HG02981 (cell line): ENCODE measurements around the gene GOLGA6D.
"Not testable (repeated sequence)": the region's sequence is repeated elsewhere in the genome, so short reads cannot be mapped to it uniquely, and the experiment has no call there.

Experiments used
- ATAC-seq: cut with Tn5 transposase; IDR thresholded peaks from one replicate; pipeline ENCODE4 v1.9.1; 2021; ENCODE audit warnings: mild to moderate bottlenecking, moderate library complexity; ENCODE audit not compliant: unreplicated experiment

The GOLGA6D gene

DNA sequence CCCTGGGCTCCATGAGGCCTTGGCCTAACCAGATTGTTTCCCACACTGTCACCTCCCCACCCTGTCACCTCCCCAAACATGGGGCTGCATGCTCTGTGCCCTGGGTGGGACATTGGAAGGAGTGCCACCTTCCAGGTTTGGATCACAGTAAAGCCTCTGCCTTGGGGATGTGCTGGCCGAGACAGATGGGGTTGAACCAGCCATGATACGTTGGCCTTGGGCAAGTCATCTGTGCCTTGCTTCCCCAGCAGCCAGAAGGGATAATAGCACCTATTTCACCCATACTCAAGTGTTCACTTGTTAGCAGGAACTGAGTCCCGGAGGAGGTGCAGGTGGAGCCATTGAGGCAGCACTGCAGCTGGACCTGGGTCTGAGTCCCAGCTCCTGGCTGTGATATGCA lies 7.0 kb upstream of the GOLGA6D start:
- not testable (repeated sequence) for ATAC-seq

DNA sequence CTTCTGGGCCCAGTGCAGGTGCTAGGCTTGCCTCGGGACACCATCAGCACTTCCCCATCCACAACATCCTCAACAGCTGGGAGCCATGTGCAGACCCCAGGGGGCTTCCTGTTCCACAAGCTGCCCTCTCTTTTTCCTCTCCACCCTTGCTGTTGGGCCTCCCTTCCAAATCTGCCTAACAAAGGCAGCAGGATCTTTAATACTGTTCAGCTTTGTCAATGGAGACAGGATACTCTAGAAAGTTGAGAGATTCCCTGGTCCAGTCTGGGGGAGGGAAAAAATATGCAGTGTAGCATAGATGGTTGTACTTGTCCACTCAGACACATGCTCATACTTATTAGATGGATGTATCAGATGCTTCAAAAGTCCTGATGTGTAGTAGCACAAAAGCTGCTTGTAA lies 4.1 kb upstream of the GOLGA6D start:
- ATAC-seq: not testable (repeated sequence)

DNA sequence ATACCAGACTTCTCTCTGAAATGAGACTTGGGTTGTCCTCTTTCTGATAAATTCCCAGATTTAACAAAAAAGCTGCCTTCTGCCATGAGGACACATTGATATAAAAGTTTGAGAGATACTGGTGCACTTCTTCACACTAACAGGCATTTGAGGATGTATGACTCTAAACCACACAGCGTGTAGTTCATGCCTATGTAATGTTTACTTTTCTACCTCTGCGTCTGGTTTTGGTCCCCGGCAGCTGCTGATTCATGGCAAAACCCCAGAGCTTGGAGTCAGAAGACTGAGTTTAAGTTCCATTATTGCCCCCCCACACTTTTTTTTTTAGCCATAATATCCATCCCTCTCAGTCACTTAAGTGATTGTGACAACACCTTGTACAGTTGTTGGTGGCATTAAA lies 1.5 kb downstream of the GOLGA6D start:
- ATAC-seq: not testable (repeated sequence)

DNA sequence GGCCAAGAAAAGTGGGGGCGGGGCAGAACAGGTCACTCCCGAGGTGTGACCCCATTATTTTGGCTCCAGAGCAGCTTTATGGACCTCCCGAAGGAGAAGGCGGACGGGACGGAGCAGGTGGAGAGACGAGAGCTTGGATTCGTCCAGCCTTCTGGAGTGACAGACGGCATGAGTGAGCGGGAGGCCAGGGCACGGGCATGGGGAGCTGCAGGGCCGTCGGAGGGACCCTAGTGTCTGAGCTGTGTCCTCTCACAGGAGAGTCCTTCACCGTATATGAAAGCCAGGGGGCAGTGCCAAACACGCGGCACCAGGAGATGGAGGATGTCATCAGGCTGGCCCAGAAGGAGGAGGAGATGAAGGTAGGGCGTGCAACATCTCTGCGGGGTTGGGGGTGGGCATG lies 11.0 kb downstream of the GOLGA6D start:
- not testable (repeated sequence) for ATAC-seq

DNA sequence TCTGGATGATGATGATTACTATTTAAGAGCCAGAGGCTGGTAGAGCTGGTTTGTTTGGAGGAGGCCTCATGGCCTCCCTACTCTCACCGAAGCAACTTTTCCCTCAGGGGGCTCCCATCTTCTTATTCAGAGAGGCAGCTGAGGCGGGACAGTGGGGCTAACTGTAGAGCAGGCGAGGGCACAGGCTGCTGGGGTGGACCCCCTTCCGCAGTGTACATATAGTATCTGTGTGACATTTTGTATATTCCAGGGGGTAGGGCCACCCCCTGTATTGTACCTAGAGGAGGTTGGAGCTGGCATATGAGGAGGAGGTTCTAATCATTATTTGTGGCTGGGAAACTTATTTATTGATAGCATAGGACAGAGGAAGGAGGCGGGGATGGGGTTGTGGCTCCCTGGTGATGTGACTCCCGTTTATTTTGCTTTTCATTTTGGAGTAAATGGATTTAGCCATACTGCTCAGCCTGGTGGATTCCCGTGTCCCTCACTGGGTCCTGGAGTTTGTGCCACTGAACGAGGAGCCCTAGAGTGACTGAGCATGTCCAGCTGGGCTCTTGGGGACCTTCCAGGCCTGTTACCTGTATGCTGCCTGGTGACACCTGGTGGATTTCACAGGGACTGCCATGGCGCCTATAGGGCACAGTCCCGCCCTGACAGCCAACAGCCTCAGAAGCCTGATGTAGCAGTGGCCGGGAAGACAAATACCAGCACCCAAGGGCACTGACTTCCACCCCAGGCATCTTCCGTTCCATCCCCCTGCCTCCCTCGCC lies 16.1 kb downstream of the GOLGA6D start:
- not testable (repeated sequence) for ATAC-seq

DNA sequence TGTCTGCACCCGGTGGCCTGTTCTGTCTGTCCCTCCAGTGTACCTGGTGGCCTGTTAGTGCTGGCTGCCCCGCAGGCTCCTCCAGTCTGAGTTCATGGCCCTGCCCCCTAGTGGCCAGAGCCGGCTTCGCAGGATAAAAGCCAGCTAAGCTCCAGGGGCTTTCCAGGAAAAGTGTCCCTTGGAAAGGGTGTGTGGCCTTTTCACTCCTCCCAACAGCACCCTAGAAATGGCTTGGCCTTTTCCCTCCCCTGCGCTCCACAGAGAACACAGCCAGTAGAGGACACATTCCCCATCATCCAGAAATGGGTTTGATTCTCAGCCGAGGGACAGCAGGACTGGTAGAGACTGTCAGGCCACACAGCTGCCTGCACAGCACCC lies 16.7 kb downstream of the GOLGA6D start:
- ATAC-seq: not testable (repeated sequence)

DNA sequence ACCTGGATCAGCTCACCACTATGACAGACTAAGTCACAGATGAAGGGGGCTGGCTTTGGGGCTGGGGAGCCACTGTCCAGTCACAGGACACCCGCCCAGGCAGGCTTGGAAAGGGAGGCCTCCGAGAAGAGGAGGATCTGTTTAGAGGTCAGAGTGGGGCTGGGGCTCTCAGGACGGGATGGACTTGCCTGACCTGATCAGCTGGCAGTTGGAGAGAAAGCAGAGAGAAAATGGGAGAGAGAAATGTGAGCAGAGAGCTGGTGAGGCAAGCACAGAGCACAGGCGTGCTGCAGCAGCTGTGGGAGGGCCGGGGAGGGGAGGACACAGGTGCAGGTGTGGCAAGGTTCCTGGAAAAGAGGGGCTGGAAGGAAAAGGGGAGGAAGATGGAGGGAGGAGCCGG lies 17.4 kb downstream of the GOLGA6D start:
- ATAC-seq: not testable (repeated sequence)

DNA sequence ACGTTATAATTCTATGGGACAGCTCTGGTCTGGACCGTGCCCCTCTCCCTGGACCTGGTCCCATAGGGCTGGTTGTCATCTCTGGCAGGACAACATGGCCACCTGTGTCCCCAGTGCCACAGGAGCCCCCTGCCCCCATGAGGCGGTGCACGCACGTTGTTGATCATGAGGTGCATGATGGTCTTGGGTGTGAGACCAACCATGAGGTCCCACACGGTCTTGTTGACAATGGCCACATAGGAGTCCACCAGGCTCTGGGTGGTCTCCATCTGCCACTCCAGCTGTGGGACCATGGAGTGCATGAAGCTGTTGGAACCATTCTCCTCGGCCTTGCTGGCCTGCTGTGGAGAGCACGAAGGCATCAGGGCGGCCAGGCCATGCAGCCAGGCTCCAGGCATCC lies 19.7 kb downstream of the GOLGA6D start:
- ATAC-seq: no peak

DNA sequence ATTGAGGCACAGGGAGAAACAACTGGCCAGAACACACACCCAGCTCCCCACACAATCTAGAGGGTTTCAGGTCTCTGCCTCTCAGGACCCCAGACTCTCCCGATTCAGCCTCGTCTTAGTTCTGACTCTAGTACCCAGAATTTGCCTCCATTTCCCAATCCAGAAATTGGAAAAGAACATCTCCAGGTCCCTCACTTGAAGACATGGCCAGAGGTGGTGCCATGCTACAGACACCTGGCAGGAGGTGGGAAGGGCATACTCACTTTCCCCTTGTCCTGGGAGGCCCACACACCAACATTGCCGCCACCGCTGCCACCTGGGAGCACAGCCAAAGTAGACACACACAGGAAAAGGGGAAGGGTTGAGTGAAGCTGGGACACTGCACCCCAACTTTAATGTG lies 20.1 kb downstream of the GOLGA6D start:
- ATAC-seq: not testable (repeated sequence)

DNA sequence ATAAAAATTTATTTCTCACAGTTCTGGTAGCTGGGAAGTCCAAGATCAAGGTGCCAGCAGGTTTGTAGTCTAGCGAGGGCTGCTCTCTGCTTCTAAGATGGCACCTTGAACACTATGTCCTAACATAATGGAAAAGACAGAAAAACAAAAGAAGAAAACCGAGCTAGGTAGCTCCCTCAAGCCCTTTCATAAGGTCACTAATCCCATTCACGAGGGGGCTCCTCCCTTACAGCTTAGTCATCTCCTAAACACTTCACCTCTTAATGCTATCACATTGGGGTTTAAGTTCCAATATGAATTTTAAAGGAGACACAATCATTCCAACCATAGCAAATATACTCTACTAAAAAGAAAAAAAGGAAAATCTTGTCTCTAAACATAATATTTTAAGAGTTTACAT lies 23.6 kb downstream of the GOLGA6D start:
- no peak for ATAC-seq

DNA sequence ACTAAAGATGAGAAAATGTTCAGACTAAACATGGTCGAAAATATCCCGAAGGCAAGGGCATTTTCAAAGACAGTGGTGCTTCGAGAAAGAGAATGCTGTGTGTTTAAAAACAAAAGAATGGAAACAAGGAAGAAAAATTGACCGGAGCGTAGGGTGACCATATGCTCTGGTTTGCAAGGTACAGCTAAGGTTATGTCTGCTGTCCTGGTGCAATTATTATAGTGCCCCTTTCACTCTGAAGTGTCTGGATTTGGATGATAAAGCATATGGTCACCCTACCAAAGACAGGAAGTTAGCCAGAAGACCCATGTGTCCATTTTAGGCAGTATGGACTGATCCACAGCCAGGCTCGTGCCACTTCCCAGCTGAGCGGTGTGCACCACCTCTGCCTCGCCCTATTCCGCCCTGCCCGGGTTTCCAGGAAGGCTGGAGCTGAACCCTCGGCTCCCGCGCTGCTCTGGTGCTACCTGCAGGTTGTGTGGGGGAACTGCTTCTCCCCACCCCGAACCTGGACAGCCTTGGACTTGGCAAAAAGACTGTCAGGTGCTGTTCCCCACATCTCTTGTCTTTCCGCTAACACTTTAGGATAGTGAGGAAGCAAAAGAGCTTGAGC lies 25.2 kb downstream of the GOLGA6D start:
- no peak for ATAC-seq

DNA sequence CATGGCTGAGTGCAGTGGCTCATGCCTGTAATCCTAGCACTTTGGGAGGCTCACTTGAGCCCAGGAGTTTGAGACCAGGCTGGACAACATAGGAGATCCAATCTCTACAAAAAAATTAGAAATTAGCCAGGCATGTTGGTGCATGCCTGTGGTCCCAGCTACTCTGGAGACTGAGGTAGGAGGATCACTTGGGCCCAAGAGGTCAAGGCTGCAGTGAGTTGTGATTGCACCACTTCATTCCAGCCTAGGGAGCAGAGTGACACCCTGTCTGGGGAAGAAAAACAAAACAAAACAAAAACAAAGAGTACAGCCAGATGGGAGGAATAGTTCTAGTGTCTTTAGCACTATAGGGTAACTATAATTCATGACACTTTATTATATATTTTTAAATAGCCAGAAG lies 27.1 kb downstream of the GOLGA6D start:
- no peak for ATAC-seq

DNA sequence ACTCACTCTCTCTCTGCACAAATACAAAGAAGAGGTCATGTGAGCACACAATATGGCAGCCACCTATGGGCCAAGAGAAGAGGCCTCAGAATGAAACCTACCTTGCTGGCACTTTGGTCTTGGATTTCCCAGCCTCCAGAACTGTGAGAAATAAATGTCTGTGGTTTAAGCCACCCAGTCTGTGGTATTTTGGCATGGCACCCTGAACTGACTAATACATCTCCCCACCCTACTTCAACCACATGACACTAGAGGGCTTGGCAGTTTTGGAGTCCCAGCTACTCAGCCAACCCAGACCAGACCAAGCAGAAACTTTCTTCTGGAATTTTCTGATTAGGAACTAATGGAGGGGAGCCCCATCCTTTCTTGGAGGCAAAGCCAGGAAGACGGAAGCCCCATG lies 29.9 kb downstream of the GOLGA6D start:
- ATAC-seq: not testable (repeated sequence)

DNA sequence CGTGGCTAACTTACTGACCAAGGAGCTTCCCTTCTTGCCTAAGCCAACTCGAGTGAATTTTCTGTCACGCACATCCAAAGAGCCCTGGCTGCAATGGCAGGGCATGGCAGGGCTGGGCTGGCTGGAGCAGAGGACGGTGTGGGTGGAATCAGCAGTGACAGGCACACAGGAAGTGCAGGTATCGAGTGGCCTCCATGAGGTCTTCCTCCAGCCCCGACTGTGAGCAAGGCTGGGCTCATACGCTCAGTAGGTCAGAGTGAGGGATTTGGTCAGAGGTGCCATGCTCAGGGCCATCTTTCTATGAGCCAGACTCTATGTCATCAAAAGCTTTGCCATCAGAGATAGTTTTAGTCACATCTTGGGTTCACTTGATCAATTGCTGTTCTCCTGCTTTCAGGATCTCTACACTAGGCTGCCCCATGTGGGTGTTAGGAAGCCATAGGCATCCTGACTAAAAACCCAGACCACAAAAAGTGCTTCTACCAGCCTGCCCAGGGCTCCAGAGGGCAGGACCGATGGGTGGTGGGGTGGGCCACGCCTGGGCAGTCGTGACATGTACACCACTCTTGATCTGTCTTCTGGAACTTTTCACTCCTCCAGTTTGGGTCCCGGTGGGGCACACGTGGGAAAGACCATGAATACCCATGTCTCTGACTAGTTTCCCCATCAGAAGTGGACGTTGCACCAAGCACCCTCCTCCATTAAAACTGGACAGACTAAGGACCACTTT lies 30.6 kb downstream of the GOLGA6D start:
- no peak for ATAC-seq

DNA sequence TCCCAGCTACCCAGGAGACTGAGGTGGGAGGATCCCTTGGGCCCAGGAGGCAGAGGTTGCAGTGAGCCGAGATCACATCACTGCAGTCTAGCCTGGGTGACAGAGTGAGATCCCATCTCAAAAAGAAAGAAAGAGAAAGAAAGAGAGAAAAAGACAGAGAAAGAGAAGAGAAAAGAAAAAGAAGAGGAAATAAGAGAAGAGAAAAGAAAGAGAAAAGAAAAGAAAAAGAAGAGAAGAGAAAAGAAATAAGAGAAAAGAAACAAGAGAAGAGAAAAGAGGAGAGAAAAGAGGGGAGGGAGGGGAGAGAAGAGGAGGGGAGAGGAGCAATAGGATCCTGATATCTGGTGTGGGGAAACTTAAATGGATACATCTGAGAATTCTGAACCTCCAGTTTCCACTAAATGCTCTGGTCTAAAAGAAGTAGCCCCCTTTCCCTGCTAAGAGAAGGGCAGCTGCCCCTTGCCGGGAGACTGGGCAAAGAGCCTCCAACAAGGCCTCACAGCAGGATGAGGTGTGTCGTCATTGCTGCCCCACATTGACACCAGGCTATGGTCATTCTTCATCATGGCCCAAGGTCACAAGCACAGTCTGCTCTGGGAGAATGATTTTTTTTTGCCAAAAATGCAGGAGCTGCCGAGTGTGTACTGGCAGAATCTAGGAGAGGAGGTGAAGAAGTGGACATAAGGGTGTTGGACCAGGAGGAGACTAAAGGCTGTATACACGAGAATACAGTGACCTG lies 32.1 kb downstream of the GOLGA6D start:
- ATAC-seq: no peak

DNA sequence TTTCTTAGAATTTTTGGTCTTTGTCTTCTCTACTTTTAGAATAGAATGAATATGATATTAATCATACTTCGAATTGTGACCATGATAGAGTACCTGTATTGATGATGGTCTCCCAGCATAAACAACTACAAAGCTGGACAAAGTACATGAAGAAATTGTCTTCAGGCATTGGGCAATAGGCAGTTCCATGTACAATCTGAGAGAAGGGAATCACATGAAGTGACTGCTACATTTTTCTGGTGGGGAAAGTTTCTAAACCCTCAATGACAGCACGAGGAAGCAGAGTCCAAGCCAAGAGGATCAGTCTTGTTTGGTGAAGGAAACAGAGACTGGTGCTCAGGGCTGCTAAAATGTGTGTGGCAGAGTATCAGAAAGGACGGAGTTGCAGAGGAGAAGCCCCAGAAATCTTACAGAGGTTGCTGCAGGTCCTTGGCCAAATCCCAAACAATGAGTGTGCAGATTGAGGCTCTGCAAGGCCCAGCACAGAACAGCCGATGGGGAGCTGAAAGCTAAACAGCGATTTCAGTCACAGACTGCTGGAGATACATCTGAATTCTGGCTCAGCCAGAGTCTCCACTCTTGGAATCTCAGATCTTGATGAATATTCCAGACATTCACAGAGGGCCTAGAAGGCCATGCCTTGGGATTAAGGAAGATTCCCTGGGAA lies 36.7 kb downstream of the GOLGA6D start:
- ATAC-seq: not testable (repeated sequence)

DNA sequence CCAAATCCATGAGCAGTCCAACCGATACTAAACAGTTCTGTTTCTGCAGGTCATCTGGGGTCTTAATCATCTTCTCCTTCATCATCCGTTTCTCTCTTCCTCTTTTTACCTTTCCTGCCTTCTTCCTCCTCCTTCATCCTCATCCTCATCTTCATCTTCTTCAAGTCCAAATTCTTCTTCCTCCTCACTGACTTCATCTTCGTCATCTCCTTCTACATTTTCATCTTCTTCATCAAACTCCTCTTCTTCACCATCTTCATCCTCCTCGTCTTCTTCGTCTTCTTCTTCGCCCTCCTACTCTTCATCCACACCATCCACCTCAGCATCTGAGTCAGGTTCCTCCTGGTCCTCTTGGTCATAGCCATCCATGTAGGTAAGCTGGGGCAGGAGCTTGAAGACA lies 39.1 kb downstream of the GOLGA6D start:
- no peak for ATAC-seq

DNA sequence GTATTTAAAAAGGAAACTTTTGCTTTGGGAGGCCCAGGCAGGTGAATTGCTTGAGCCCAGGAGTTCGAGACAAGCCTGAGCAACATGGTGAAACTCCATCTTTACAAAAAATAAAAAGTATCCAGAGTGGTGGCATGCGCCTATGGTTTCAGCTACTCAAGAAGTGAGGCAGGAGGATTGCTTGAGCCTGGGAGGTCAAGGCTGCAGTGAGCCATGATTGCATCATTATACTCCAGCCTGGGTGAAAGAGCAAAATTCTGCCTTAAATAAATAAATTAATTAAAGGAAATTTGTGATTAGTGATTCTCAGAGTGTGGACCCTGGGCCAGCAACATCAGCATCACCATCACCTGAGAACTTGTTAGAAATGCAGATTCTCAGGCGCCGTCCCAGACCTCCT lies 43.3 kb downstream of the GOLGA6D start:
- ATAC-seq: no peak

DNA sequence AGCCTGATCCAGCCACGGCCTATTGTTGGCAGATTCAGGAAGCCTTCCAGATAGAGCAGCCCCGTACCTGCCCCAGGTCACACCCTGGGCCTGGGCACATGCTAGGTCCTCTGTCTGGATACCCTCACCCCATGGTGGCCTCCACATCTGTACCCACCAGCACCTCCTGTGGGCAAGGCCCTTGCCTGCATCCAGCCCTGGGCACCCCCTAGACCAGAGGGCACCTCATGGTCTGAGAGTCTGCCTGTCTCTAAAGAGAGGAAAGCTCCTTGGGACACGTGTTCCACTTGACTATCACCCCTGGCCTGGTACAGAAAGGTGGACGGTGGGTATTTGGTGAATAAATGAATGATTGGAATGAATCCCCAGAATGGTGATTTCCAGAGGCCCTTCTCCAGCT lies 44.4 kb downstream of the GOLGA6D start:
- ATAC-seq: no peak

DNA sequence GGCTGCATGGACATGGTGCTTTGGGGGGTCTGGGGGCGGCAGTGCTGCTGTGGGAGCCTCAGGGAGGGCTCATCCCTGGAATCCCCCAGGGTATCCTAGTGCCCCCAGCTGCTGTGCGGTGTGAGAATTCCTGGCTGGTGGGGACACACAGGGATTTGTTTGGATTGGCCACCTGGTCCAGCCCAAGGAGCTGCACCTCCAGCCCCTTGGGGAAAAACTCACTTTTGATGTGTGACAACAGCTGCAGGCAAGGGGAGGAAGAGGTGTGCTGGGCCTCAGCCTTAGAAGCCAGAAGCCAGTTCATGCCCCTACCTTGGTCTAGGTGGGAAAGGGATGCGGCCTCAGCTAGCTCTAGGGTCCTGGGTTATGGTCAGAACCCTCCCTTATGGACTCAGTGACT lies 44.9 kb downstream of the GOLGA6D start:
- no peak for ATAC-seq
